Measurements from ENCODE around the gene TRERF1. TPM values are rescaled to one million over a fixed set of nuclear protein-coding genes. Genes with fewer than 3 reads are reported as not detected.
A peak's percentile ranks its signal among the peaks of the same experiment; 100 is the strongest.

The TRERF1 gene
- total RNA-seq, 1 donor from 2014 or later = 13.2 TPM

GRCh38 chr6:42410861-42411260, 40.9 kb downstream of the TRERF1 start:
- Mint-ChIP-seq H3K36me3 (peaks cover 7% of the 10 kb centered on the region), H3K9me3 (no peaks in the 10 kb centered on the region), H3K27me3 (no peaks in the 10 kb centered on the region), H3K27ac (no peak overlapping the region), H3K4me1 (ENCODE audit: unreplicated experiment) (peaks cover 21% of the 10 kb centered on the region), H3K4me3 (no peak overlapping the region)
- no peak for DNase-seq (ENCODE audit: extremely low spot score, unreplicated experiment)
- TF ChIP-seq CTCF (conservative IDR thresholded peaks at IDR 0.05) = no peak

GRCh38 chr6:42409581-42409980, 42.1 kb downstream of the TRERF1 start:
- Mint-ChIP-seq H3K4me3 (no peak overlapping the region), H3K36me3 (peaks cover 5% of the 10 kb centered on the region), H3K4me1 (ENCODE audit: unreplicated experiment) (peaks cover 28% of the 10 kb centered on the region), H3K9me3 (no peaks in the 10 kb centered on the region), H3K27ac (no peak overlapping the region), H3K27me3 (no peaks in the 10 kb centered on the region)
- TF ChIP-seq CTCF (conservative IDR thresholded peaks at IDR 0.05) = no peak
- DNase-seq (ENCODE audit: extremely low spot score, unreplicated experiment) = no peak

- Mint-ChIP-seq H3K9me3 (no peaks in the 10 kb centered on the region), H3K27me3 (no peaks in the 10 kb centered on the region), H3K36me3 (peaks cover 8% of the 10 kb centered on the region), H3K4me1 (ENCODE audit: unreplicated experiment) (peaks cover 35% of the 10 kb centered on the region), H3K4me3 (no peak overlapping the region), H3K27ac (peak overlapping the region; percentile 19)
- TF ChIP-seq CTCF (conservative IDR thresholded peaks at IDR 0.05) = no peak
- no peak for DNase-seq (ENCODE audit: extremely low spot score, unreplicated experiment)
Measured at GRCh38 chr6:42407379-42407778, 44.3 kb downstream of the TRERF1 start.

GRCh38 chr6:42406306-42407280, 45.1 kb downstream of the TRERF1 start:
- Mint-ChIP-seq H3K4me3 (no peak overlapping the region), H3K36me3 (peaks cover 8% of the 10 kb centered on the region), H3K4me1 (ENCODE audit: unreplicated experiment) (peaks cover 35% of the 10 kb centered on the region), H3K9me3 (no peaks in the 10 kb centered on the region), H3K27ac (peak overlapping the region; percentile 19), H3K27me3 (no peaks in the 10 kb centered on the region)
- TF ChIP-seq CTCF (conservative IDR thresholded peaks at IDR 0.05) = no peak
- DNase-seq (ENCODE audit: extremely low spot score, unreplicated experiment) = no peak

- Mint-ChIP-seq H3K4me1 (ENCODE audit: unreplicated experiment) (peaks cover 27% of the 10 kb centered on the region), H3K27me3 (no peaks in the 10 kb centered on the region), H3K36me3 (peaks cover 5% of the 10 kb centered on the region), H3K27ac (peak overlapping the region; percentile 52), H3K4me3 (no peak overlapping the region), H3K9me3 (no peaks in the 10 kb centered on the region)
- DNase-seq (ENCODE audit: extremely low spot score, unreplicated experiment) = no peak
- no peak for TF ChIP-seq CTCF (conservative IDR thresholded peaks at IDR 0.05)
Measured at GRCh38 chr6:42405021-42405420, 46.7 kb downstream of the TRERF1 start.
